H1 (cell line): ENCODE measurements around the gene DVL3. TPM values are rescaled to one million over a fixed set of nuclear protein-coding genes. Genes with fewer than 3 reads are reported as not detected.

ENCODE experiments used
- ATF2 ChIP-seq: IDR thresholded peaks from 2 replicates; pipeline ENCODE4 v1.6.1; 2012; ENCODE audit warnings: low read length, inconsistent platforms
- EP300 ChIP-seq, 2 experiments: IDR thresholded peaks; 1 replicate in 1 of 2; 2 replicates in 1 of 2; pipeline ENCODE4 v1.6.1; 2011 to 2012; ENCODE audit warnings: low read depth in 2 of 2, low read length in 2 of 2, mild to moderate bottlenecking in 2 of 2, borderline replicate concordance in 1 of 2, inconsistent platforms in 1 of 2, moderate library complexity in 1 of 2
- KDM1A ChIP-seq: fragments of 200-600, 300-600 bp; sonication (generic); IDR thresholded peaks from 2 replicates; pipeline ENCODE4 v1.7.1; 2016; ENCODE audit warnings: mild to moderate bottlenecking, low read length, borderline replicate concordance
- MAFK ChIP-seq: IDR thresholded peaks from 2 replicates; pipeline ENCODE4 v1.6.1; 2012; ENCODE audit warnings: low read depth, mild to moderate bottlenecking, improper control_type of control experiment, low read length
- PHF8 ChIP-seq: fragments of 200-600 bp; sonication (generic); conservative IDR thresholded peaks from 2 replicates; pipeline ENCODE4 v1.7.1; 2012; ENCODE audit warnings: low read depth, mild to moderate bottlenecking, inconsistent platforms, low read length, moderate library complexity
- RBBP5 ChIP-seq: IDR thresholded peaks from 2 replicates; pipeline ENCODE4 v1.7.1; 2012; ENCODE audit warnings: low read depth, mild to moderate bottlenecking, inconsistent platforms, low read length, moderate library complexity, borderline replicate concordance
- YY1 ChIP-seq: IDR thresholded peaks from 2 replicates; pipeline ENCODE4 v1.6.1; 2011; ENCODE audit warnings: low read depth, mild to moderate bottlenecking, low read length
- polyA plus RNA-seq, 7 experiments: library from polyadenylated mRNA; depleted of rRNA in 3 of 7; stranded (reverse) in 5 of 7; unstranded in 2 of 7; fragments of >200 nt in 5 of 7; fragments of 200-250 nt in 2 of 7; gene quantifications; 1 replicate in 5 of 7; 2 replicates in 1 of 7; 4 replicates in 1 of 7; pipeline versions ENCODE4 v1.2.1 to v1.2.3, GENCODE V29; 2011 to 2013; ENCODE audit warnings: missing spikeins in 2 of 7, mixed read lengths in 2 of 7
- total RNA-seq: library from RNA; stranded (reverse); fragmentation: NEBNext Ultra II Directional; extraction: Animal tissue kit (Norgen Biotek cat#: 25700); gene quantifications from 2 replicates; pipeline ENCODE4 v1.2.1, GENCODE V29; 2021

Gene DVL3
- total and polyA plus RNA-seq, 2 of the 8 experiments (the other 6 are each of a cell fraction or from before 2014, with no cell fraction given), result 38.5 to 66.6 TPM

DNA sequence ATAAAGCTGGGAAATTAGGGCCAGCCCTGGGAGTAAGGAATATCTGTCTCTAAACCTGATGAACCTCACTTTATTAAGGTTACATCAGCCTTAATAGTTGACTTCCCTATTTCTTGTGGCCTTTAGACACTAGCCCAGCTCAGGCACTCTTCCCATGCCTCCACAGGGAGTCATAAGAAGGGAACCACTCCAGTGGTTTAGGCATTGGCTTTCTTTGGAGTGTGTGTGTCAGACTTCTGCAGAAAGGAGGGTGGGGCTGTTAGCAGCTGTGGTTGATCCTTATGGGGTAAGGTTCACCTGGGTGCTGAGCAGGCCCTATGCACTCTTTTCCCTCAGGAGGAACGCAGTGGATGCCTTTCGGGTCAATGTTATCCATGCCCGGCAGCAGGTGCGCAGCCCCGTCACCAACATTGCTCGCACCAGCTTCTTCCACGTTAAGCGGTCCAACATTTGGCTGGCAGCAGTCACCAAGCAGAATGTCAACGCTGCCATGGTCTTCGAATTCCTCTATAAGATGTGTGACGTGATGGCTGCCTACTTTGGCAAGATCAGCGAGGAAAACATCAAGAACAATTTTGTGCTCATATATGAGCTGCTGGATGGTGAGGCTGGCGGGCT is 23.5 kb downstream of the DVL3 start (continued):
- TF ChIP-seq KDM1A, result no peak
- no peak for TF ChIP-seq EP300 (IDR thresholded peaks at IDR 0.05; ENCODE audit: borderline replicate concordance in 1 of 2, low read depth in 2 of 2, low read length in 2 of 2)
- no peak for TF ChIP-seq PHF8
- TF ChIP-seq MAFK, result no peak
- no peak for TF ChIP-seq YY1
- no peak for TF ChIP-seq RBBP5
- no peak for TF ChIP-seq ATF2
